AG20443 (cell line): Measurements from ENCODE around the gene TLE2.
"Not testable (repeated sequence)": the region's sequence is repeated elsewhere in the genome, so short reads cannot be mapped to it uniquely, and the experiment has no call there.

Experiments
- DNase-seq: peaks from one replicate; pipeline ENCODE4 v3.0.0; 2012; ENCODE audit warnings: low spot score, mixed read lengths

TLE2 gene

GRCh38 chr19:3012621-3013262 is 16.3 kb downstream of the TLE2 start:
- no peak for DNase-seq

DNA sequence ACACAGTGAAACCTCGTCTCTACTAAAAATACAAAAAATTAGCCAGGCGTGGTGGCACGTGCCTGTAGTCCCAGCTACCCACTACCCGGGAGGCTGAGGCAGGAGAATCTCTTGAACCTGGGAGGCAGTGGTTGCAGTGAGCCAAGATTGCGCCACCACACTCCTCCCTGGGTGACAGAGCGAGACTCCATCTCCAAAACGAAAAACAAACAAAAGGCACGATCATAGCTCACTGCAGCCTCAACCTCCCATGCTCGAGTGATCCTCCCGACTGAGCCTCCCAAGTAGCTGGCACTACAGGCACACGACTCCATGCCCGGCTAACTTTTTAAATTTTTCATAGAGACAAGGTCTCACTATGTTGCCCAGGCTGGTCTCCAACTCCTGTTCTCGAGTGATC is 17.0 kb downstream of the TLE2 start:
- not testable (repeated sequence) for DNase-seq

- no peak for DNase-seq
Observed at GRCh38 chr19:3010871-3011270, 18.2 kb downstream of the TLE2 start.

DNA sequence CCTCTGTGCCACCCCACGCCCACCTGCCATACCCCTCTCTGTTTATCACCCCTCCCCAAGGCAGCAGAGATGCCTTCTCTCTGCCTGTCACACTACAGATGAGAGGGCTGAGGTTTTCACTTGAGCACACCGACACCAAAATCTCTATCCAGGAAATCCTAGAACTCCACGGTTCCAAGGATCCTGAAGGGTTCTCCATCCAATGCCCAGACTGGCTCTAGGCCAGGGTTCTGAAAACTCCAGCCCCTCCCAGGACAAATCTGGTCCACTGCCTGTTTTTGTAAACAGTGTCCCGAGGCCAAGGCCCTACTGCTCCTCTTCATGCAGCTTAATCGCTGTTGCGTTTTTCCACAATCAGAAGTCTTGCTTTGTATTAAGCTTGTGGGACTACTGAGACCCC is 20.1 kb downstream of the TLE2 start:
- DNase-seq, result no peak

DNA sequence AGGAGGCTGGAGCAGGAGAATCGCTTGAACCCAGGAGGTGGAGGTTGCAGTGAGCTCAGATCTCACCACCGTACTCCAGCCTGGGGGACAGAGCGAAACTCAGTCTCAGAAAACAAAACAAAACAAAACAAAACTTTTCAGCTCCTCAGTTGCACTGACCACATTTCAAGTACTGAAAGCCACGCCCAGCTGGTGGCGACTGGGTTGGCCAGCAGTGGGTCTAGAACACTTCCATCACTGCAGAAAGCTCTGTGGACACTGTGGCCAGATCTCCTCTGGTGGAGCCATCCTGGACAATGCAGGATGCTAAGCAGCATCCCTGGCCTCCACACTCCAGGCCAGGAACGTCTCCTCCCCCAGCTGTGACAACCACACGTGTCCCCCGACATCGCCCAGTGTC is 21.1 kb downstream of the TLE2 start:
- DNase-seq, result no peak

- DNase-seq, result no peak
Observed at GRCh38 chr19:3006075-3006767, 22.9 kb downstream of the TLE2 start.

DNA sequence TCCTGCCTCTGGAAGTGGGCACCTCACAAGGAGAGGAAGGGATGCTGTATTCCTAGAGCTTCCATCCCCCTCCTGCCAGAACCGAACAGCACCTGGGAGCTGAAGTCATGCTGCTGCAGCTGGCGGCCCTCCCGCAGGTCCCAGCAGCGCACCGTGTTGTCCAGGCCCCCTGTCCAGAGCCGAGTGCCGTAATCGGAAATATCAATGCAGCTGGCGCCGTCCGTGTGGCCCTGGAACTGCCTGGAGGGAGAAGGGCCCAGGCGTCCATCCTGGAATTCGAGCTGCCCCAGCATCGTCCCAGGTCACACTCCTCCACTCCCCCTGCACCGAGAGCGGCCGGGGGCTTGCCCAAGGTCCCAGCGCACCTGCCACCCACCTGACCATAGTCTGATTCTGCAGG is 23.7 kb downstream of the TLE2 start:
- no peak for DNase-seq

- DNase-seq, result no peak
Observed at GRCh38 chr19:3004522-3004921, 24.6 kb downstream of the TLE2 start.

DNA sequence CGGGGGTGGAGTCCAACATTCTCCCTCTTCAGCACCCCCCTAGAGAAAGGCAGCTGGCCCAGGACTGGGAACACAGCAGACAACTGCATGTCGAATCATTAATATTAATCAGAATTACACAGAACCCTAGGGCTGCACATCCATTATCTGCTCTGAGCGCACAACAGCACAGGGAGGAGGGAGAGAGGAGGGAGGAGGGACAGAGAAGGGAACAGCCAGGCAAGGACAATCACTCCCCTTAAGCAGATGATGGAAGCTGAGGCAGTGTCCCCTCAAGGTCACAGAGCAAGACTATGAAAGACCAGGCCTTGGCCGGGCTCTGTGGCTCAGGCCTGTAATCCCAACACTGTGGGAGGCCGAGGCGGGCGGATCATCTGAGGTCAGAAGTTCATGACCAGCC is 26.0 kb downstream of the TLE2 start:
- DNase-seq, result no peak

DNA sequence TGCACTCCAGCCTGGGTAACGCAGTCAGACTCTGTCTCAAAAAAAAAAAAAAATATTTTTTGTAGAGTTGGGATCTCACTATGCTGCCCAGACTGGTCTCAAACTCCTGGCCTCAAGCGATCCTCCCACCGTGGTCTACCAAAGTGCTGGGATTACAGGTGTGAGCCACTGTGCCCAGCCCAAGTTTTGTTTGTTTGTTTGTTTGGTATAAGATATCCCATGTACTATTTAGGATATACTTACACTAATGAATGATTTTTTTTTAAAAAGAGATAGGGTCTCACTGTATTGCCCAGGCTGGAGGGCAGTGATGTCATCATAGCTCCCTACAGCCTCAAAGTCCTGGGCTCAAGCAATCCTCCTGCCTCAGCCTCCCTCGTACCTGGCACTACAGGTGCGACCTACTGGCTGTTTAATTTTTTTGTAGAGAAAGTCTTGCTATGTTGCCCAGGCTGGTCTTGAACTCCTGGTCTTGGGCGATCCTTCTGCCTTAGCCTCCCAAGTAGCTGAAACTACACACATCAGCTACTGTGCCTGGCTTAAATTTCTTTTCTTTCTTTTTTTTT is 27.8 kb downstream of the TLE2 start:
- DNase-seq, result no peak

DNA sequence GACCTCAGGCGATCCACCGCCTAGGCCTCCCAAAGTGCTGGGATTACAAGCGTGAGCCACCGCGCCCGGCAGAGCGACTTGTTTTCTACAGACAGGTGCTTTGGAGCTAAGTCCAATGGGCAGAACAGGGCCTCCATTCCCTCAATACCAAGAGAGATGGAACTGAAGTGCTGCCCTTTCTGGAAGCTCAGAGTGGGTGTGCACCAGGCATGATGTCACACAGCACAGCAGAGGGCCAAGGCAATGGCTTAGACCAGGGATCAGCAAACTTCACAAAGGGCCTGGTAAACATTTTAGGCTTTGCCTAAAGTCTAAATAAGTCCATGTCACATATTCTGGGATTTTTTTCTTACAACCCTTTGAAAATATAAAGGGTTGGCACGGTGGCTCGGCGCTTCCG is 30.4 kb downstream of the TLE2 start:
- no peak for DNase-seq

DNA sequence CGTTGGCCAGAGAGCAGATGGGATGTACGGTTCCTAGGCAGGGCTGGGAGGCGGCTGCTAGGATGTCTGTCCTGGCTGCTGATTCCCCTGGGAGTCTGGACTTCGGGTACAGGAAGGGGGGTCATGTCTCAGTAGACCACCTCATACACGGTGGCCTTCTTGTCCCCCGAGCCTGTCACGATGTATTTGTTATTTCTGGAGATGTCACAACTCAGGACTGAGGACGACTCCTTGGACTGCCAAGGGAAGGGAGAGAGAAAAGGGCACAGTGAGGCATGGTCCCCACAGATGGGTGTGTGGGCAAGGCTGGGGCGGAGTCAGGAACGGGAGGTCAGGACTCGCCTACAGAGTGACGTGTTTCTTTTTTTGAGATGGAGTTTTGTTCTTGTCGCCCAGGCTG is 31.4 kb downstream of the TLE2 start:
- DNase-seq, result no peak

- DNase-seq, result no peak
Observed at GRCh38 chr19:2994588-2995131, 34.4 kb downstream of the TLE2 start.

DNA sequence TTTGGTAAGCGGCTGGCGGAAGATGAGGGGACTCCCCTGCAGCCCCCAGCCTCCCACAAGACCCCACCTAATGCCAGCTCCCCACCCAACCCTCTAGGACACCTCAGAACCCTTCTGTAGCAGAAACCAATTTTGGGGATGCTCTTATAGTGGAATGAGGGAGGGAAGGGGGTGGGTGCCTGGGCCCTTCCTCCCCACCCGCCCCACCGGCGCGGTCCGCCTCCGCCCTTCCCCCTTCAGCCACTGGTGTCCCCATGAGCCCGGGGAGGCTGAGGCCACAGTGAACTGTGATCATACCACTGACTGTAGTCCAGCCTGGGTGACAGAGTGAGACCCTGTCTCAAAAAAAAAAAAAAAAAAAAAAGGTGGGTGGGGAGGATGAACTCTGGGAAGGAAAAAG is 35.5 kb downstream of the TLE2 start:
- no peak for DNase-seq

DNA sequence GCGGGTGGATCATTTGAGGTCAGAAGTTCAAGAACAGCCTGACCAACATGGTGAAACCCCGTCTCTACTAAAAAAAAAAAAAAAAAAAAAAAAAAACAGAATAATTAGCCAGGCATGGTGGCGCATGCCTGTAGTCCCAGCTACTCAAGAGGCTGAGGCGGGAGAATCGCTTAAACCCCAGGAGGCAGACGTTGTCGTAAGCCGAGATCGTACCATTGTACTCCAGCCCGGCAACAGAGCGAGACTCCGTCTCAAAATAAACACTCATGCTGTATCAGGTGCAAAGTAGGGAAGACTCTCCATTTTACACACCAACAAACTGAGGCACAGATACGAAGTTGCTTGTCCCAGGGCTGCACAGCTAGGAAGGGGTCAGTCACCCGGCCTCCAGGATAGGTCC is 36.1 kb downstream of the TLE2 start:
- DNase-seq, result no peak

DNA sequence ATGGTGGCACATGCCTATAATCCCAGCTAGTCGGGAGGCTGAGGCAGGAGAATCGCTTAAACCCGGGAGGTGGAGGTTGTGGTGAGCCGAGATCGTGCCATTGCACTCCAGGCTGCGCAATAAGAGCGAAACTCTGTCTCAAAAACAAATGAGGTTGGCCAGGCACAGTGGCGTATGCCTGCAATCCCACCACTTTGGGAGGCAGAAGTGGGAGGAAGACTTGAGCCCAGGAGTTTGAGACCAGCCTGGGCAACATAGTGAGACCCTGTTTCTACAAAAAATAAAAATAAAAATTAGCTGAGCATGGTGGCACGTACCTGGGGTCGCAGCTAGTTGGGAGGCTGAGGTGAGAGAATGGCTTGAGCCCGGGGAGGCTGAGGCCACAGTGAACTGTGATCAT is 36.7 kb downstream of the TLE2 start:
- not testable (repeated sequence) for DNase-seq

DNA sequence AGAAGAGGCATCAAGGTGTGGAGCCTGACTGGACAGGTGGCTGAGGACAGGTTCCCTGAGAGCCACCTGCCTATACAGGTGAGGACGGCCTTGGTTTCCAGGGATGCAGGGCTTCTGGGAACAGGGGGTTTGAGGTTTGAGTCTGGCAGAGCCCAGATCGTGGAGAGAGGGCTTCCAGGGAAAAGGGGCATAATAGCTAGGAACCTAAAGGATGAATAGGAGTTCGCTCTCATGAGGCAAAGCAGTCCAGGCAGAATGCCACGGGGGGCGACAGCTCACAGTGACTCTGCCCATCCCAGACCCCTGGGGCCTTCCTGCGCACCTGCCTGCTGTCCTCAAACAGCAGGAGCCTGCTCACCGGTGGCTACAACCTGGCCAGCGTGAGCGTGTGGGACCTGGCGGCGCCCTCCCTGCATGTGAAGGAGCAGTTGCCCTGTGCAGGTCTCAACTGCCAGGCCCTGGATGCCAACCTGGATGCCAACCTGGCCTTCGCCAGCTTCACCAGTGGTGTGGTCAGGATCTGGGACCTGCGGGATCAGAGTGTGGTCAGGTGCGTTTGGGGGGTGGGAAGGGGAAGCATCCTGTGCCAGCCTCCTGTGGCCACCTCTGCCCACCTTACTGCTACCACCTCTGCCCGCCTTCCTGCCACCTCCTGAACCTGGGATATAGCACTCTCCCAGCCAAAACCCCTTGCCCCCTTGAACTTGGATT is 39.7 kb downstream of the TLE2 start:
- DNase-seq, result no peak

DNA sequence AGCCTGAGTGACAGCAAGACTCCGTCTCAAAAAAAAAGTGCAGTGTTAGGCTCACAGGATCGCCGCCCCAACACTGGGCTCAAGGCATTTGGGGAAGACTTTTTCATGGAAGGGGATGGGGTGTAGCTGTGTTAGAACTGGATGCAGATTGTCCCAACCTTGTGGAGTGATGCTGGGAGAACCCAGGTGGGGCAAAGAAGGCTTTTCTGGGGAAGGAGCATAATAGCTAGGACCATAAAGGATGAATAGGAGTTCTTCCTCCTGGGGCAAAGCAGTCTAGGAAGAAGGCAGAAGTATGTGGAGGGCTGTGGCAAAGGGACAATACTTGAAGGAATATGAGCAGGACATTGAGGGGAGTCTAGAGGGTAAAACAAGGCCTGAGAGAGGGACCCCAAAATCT is 40.5 kb downstream of the TLE2 start:
- DNase-seq, result no peak

- peak; percentile 6 for DNase-seq
Observed at GRCh38 chr19:2987797-2988196, 41.3 kb downstream of the TLE2 start.

GRCh38 chr19:2986951-2987524 is 42.0 kb downstream of the TLE2 start:
- DNase-seq, result peak; percentile 9

DNA sequence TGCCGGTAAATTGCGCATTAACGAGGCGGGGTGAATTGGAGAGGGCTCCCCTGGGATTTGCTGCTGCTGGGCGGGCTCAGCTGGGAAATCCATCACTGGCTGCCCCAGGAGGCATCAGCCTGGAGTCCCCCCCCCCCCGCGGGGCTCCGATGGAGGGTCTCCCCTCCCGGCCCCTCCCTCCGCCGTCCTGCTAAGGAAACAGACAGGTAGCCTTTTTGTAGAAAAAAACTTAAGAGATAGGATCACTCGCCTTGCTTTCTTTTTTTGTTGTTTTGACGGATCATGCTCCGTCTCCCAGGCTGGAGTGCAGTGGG is 44.9 kb downstream of the TLE2 start:
- DNase-seq, result no peak

DNA sequence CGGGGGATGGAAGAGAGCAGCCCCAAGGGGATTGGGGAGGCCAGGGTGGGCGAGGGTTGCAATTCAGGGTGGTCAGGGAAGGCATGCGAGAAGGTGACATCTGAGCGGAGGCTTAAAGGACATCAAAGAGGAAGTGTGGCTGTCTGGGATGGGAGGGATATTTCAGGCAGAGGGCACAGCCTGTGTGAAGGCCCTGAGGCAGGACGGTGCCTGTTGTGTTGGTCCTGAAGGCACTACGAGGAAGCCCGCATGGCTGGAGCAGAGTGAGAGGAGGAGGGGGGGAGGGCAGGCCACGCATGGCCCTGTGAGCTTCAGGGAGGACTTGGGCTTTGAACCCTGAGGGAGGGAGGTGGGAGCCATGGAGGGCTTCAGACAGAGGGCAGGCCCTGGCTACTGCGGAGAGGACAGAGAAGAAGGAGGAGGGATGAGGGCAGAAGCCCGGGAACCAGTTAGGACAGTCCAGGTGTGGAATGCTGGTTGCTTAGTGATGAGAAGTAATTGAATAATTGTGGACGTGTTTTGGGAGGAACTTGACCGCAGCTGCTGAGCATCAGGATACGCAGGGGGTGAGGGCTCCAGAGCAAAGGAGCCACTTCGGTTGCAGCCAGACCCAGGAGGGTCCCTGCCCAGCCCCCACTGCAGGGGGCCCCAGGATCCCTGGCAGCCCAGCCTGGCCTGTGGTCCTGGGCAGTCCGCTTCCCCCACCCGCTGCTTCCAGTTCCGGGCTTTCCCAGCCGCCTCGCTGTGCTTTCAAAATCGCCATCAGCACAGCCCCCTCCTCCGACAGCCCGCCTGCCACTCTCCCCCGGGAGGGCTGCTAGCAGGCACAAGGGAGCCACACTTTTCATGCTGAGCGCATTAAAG is 45.5 kb downstream of the TLE2 start:
- DNase-seq, result peak; percentile 78
